IPS DF 6.9 (cell line): ENCODE data around the gene GLT8D2.

Experiments used
- DNase-seq: peaks from one replicate; pipeline ENCODE4 v3.0.0-alpha.2; 2013; ENCODE audit warnings: low read depth, low spot score
- H3K27ac ChIP-seq: one replicate; pipeline ENCODE4 v1.5.1; 2013; ENCODE audit warnings: low read length, control low read depth
- H3K27me3 ChIP-seq: 2 replicates; pipeline ENCODE4 v1.6.1; 2013; ENCODE audit warnings: mild to moderate bottlenecking, low read length; ENCODE audit not compliant: control insufficient read depth, insufficient read depth
- H3K36me3 ChIP-seq: 2 replicates; pipeline ENCODE4 v1.6.1; 2013; ENCODE audit warnings: low read length; ENCODE audit not compliant: control insufficient read depth, insufficient read depth
- H3K4me1 ChIP-seq: 2 replicates; pipeline ENCODE4 v1.6.1; 2013; ENCODE audit warnings: low read length; ENCODE audit not compliant: control insufficient read depth, insufficient read depth
- H3K4me3 ChIP-seq: 2 replicates; pipeline ENCODE4 v1.5.1; 2013; ENCODE audit warnings: mild to moderate bottlenecking, low read length
- H3K9me3 ChIP-seq: 2 replicates; pipeline ENCODE4 v1.6.1; 2013; ENCODE audit warnings: low read length, inconsistent platforms; ENCODE audit not compliant: control insufficient read depth, insufficient read depth
- WGBS: extraction: QIAGEN DNeasy Blood & Tissue Kit; methylation state at CpG from one replicate; pipeline ENCODE4 v1.1.7; 2013; ENCODE audit warnings: mixed read lengths, missing lambda C conversion rate; ENCODE audit not compliant: insufficient read length, insufficient coverage; 5-methylcytosine and 5-hydroxymethylcytosine counted together

The GLT8D2 gene

DNA sequence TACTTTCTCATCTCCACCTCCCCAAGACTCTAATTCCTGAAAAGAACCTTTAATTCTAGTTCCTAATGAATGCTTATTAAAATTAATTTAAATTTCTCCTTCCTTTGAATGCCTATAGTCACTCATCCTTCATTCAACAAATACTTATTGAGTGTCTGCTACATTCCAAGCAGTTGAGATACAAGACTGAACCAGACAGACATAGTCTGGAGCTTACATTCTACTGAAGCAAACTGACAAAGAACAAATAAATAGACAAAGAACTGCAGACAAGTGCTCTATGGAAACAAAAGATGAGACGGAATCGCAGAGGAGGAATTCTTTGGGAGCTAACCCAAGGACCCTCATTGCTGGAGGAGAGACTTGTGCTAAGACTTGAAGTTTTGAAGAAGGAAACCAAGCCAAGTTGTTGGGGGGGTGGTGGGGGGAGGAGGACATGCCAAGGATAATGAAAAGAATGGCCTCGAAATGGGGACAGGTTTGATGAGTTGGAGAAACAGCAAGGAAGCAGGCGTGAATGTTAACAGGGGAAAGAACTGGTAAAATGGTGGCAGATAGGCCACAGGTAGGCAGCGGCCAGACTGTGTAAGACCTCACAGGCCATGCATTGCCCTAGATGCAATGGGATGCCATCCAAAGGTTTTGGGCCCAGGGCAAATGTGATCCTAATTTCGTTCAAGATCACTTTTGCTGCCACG, 94.0 kb downstream of the GLT8D2 start:
- Histone ChIP-seq H3K9me3 (no peaks in the 10 kb centered on the region), H3K36me3 (peaks cover 7% of the 10 kb centered on the region; the same call in 1 of the 2 replicates), H3K27me3 (no peaks in the 10 kb centered on the region), H3K4me3 (peak overlapping the region; percentile 62; the same call in 1 of the 2 replicates), H3K27ac (no peak overlapping the region), H3K4me1 (no peaks in the 10 kb centered on the region)
- DNase-seq: no peak
- WGBS: no CpG with 5 or more reads among the region's 7 CpGs

- no peak overlapping the region for H3K4me3 ChIP-seq
- no peaks in the 10 kb centered on the region for H3K27me3 ChIP-seq
- WGBS: no CpG with 5 or more reads among the region's 1 CpG
- DNase-seq: no peak
- no peaks in the 10 kb centered on the region for H3K4me1 ChIP-seq
- no peak overlapping the region for H3K27ac ChIP-seq
- H3K9me3 ChIP-seq: no peaks in the 10 kb centered on the region
- peaks cover 13% of the 10 kb centered on the region; the same call in 1 of the 2 replicates for H3K36me3 ChIP-seq
Observed at GRCh38 chr12:103952497-103952896, 97.5 kb downstream of the GLT8D2 start.

- Histone ChIP-seq H3K27me3 (no peaks in the 10 kb centered on the region), H3K36me3 (peaks cover 26% of the 10 kb centered on the region; the same call in 1 of the 2 replicates), H3K4me1 (no peaks in the 10 kb centered on the region), H3K9me3 (no peaks in the 10 kb centered on the region), H3K4me3 (no peak overlapping the region), H3K27ac (no peak overlapping the region)
- WGBS: no CpG with 5 or more reads among the region's 13 CpGs
- DNase-seq: no peak
Observed at GRCh38 chr12:103948746-103949406, 101.1 kb downstream of the GLT8D2 start.

DNA sequence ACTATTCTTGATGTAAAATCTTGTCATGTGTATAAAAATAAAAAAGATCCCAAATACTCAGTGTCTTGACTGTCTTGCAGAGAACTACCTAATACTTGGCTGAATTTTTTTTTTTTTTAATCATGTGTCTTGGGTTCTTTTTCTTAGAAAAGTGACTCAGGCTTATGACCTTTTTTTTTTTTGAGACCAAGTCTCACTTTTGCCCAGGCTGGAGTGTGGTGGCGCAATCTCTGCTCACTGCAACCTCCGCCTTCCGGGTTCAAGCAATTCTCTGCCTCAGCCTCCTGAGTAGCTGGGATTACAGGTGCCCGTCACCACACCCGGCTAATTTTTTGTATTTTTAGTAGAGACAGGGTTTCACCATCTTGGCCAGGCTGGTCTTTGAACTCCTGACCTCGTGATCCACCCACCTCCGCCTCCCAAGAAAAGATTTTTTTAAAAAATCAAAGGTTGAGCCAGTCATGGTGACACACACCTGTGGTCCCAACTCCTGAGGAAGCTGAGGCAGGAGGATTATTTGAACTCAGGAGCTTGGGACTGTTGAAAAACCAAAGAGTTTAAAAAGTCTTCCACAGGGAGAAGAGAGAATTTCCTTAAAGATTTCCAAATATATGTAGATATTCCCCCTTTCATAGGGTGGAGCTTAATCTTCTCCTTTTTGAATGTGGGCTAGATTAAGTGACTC, 102.0 kb downstream of the GLT8D2 start:
- DNase-seq: no peak

DNA sequence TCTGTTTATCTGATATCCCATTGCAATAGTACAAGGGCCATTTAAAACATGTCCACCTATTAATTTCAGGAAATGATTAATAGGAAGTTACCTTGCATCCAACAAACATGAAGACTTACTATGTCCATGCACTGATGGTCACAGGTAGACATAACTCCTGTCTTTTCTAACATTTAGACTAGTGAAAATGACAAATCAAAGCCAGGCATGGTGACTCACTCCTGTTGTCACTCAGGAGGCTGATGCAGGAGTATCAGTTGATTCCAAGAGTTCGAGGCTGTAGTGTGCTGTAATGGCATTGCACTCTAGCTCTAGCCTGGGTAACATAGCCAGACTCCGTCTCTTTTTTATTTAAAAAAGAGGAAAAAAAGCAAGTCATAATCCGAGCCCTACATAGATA, 105.0 kb downstream of the GLT8D2 start:
- Histone ChIP-seq H3K9me3 (no peaks in the 10 kb centered on the region), H3K27ac (no peak overlapping the region), H3K36me3 (peaks cover 29% of the 10 kb centered on the region; the same call in 1 of the 2 replicates), H3K4me3 (no peak overlapping the region), H3K27me3 (no peaks in the 10 kb centered on the region), H3K4me1 (no peaks in the 10 kb centered on the region)
- no peak for DNase-seq
- WGBS: no CpG with 5 or more reads among the region's 3 CpGs

More for the DNA sequence above, 102.0 kb downstream of the GLT8D2 start:
- Histone ChIP-seq H3K27me3 (no peaks in the 10 kb centered on the region), H3K9me3 (no peaks in the 10 kb centered on the region), H3K36me3 (peaks cover 25% of the 10 kb centered on the region; the same call in 1 of the 2 replicates), H3K4me3 (no peak overlapping the region), H3K4me1 (no peaks in the 10 kb centered on the region), H3K27ac (no peak overlapping the region)
- no CpG with 5 or more reads among the region's 7 CpGs for WGBS
